HG03565 (cell line): ENCODE results near the gene GGA3.
"Not testable (repeated sequence)": the region's sequence is repeated elsewhere in the genome, so short reads cannot be mapped to it uniquely, and the experiment has no call there.

Source experiments
- ATAC-seq: cut with Tn5 transposase; IDR thresholded peaks from one replicate; pipeline ENCODE4 v1.9.1; 2021; ENCODE audit warnings: mild to moderate bottlenecking, moderate library complexity; ENCODE audit not compliant: unreplicated experiment

GGA3 gene

GRCh38 chr17:75261336-75262111 lies at the start of gene GGA3, which contains the start of gene MRPS7:
GGA3 (minus strand) TSS chr17:75261606; CDS start chr17:75261587, 19 bp downstream.
MRPS7 (plus strand) TSS chr17:75261879; CDS start chr17:75261901, 22 bp downstream.
- ATAC-seq = peak; percentile 73

GRCh38 chr17:75308732-75309629 lies 47.6 kb upstream of the GGA3 start:
- no peak for ATAC-seq

GRCh38 chr17:75307957-75308731 lies 46.7 kb upstream of the GGA3 start:
- no peak for ATAC-seq

- no peak for ATAC-seq
Observed at GRCh38 chr17:75301502-75302206, 40.2 kb upstream of the GGA3 start.

GRCh38 chr17:75301049-75301448 lies 39.6 kb upstream of the GGA3 start:
- no peak for ATAC-seq

GRCh38 chr17:75300280-75300679 lies 38.9 kb upstream of the GGA3 start:
- ATAC-seq = no peak

- ATAC-seq = peak; percentile 55
Observed at GRCh38 chr17:75295201-75296158, 34.1 kb upstream of the GGA3 start.

- not testable (repeated sequence) for ATAC-seq
Observed at GRCh38 chr17:75292810-75293448, 31.5 kb upstream of the GGA3 start.

GRCh38 chr17:75289832-75290337 lies 28.5 kb upstream of the GGA3 start:
- no peak for ATAC-seq

GRCh38 chr17:75289115-75289831 lies 27.9 kb upstream of the GGA3 start, which contains the start of gene SLC25A19:
SLC25A19 (minus strand) TSS chr17:75289433; CDS start chr17:75286764, 2,669 bp downstream.
- ATAC-seq = peak; percentile 86

- ATAC-seq = peak; percentile 2
Observed at GRCh38 chr17:75288770-75289114, 27.3 kb upstream of the GGA3 start.

- ATAC-seq = no peak
Observed at GRCh38 chr17:75288359-75288758, 27.0 kb upstream of the GGA3 start.

GRCh38 chr17:75287221-75287620 lies 25.8 kb upstream of the GGA3 start:
- no peak for ATAC-seq

- ATAC-seq = no peak
Observed at GRCh38 chr17:75285123-75285522, 23.7 kb upstream of the GGA3 start.

GRCh38 chr17:75280189-75280588 lies 18.8 kb upstream of the GGA3 start:
- ATAC-seq = not testable (repeated sequence)

GRCh38 chr17:75277664-75278071 lies 16.3 kb upstream of the GGA3 start:
- no peak for ATAC-seq

- ATAC-seq = no peak
Observed at GRCh38 chr17:75273977-75274708, 12.7 kb upstream of the GGA3 start.
